Activated CD8-positive, alpha-beta memory T cell treated with anti-CD3 and anti-CD28 coated beads for 24 hours (primary cell): ENCODE results near the gene RPP40.

ENCODE experiments used
- DNase-seq: peaks from one replicate; pipeline ENCODE4 v3.0.0-alpha.2; 2020

Gene RPP40

DNA sequence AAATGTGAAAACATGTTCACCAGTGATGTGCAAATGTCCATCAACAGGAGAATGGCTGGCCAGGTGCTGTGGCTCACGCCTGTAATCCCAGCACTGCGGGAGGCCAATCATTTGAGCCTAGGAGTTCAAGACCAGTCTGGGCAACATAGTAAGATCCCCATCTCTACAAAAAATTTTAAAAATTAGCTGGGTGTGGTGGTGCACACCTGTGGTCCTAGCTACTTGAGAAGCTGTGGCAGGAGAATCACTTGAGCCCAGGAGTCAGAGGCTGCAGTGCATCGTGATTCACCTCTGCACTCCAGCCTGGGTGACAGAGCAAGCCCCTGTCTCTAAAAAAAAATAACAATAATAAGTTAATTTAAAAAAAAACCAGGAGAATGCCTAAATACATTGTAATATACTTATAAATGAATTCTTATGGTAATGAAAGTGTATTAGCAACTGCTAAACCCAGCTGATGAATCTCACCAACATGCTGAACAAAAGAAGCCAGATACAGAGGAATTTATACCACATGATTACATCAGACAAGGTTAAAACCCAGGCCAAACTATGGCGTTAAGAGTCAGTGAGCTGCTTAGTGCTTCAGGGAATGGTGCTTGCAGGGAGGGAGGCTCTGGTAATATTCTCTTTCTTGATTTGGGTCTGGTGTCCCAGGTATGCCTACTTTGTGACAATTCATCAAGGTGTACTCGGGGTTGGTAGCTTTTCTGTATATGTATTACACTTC, 36.4 kb downstream of the RPP40 start:
- DNase-seq, result no peak

- DNase-seq, result peak; percentile 35
These were observed 38.1 kb downstream of the RPP40 start for GRCh38 chr6:4965562-4966389.

DNA sequence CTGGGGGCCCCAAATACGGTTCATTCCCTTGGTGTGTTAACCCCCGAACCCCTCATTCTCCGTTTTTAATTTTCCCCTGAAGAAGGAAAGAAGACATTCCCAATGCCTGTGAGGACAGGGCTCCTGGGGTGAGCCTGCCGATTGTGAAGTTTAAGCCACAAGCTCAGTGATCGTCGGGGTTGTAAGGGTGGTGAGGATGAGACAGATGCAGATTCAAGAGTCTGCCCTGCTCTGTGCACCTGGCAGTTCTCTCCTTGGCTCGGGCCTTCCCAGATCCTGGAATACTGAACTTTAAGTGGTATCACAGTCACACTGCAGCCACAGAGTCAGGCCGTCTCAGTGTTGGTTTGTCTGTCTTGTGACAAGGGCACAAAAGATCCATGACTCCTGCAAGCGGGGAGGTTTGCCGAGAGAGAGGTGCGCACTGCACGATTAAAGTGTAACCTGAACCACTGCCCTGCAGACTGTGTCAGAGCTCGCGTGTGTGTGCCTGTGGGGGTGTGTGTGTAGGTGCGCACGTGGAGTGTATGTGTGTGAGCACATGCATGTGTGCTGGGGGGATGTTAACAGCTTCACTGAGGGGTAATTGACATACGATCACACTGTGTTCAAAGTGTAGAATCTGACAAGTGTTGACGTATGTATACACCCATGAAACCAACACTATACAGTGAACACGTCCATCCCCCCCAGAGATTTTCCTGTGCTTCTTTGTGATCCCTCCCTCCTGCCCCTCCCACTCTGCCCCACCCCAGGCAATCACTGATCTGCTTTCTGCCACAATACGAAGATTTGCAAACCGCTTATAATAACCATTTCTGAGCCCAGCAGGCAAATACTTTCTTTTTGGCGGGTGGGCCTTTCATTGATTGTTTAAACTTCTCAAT, 38.9 kb downstream of the RPP40 start:
- DNase-seq, result peak; percentile 41

- DNase-seq, result no peak
These were observed 40.9 kb downstream of the RPP40 start for GRCh38 chr6:4962905-4963304.

GRCh38 chr6:4961322-4962168, 42.3 kb downstream of the RPP40 start:
- DNase-seq, result peak; percentile 26

GRCh38 chr6:4958624-4959023, 45.2 kb downstream of the RPP40 start:
- DNase-seq, result no peak

DNA sequence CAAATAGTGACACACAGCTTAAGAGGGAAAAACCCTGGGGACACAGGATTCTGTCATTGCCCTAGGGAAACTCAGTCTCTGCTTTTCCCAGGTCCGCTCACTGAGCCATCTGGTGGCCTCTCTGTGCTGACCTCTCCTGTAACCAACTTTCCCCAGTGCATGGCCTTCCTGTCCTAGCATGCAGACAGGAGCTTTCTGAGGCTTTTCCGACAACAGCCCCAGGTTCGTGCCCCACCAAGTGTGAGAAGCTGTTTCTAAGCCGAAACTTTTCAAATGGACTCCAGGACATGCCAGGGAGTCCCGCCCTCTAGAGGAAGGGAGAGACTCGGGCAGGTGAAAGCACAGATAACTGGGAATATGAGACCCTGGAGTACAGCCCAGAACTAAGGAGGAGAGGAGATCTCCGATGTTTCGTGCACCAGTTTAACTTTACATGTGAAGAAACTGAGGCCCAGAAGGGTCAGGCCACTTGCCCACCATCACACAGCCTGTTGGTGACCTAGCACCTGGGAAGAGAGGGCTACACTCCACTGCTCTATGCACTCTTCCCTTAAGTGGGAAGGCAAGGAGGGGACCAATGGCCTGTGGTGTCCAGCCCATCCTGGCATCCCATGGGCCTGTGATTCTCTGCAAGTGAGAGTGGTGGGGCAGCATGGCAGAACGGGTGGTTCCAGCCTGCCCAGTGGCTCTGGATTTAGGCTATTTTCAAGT, 46.2 kb downstream of the RPP40 start:
- peak; percentile 46 for DNase-seq

GRCh38 chr6:4956625-4957024, 47.2 kb downstream of the RPP40 start:
- peak; percentile 15 for DNase-seq

- peak; percentile 33 for DNase-seq
These were observed 50.4 kb downstream of the RPP40 start for GRCh38 chr6:4953440-4953839.

- DNase-seq, result no peak
These were observed 52.9 kb downstream of the RPP40 start for GRCh38 chr6:4950836-4951533.

- no peak for DNase-seq
These were observed 53.8 kb downstream of the RPP40 start for GRCh38 chr6:4950076-4950475.

GRCh38 chr6:4948781-4949450, 54.9 kb downstream of the RPP40 start:
- no peak for DNase-seq

DNA sequence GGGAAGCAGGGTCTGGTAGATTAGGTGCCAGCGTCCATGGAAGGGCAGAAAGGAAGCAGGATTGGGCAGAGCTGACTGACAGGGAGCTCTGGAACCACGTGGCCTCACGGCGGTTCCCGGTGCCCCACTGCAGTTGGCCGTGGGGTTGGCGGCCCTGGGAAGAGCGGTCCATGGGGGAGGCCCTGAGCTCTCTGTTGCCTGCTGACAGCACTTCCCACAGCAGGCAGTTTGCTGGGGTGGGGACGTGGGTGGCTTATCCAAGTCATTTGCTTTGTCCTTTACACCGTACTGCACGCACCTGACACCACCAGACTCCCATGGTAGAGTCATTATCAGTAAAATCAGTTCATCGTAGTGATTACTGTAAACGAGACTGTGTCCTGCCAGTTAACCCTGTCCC, 56.1 kb downstream of the RPP40 start:
- no peak for DNase-seq

DNA sequence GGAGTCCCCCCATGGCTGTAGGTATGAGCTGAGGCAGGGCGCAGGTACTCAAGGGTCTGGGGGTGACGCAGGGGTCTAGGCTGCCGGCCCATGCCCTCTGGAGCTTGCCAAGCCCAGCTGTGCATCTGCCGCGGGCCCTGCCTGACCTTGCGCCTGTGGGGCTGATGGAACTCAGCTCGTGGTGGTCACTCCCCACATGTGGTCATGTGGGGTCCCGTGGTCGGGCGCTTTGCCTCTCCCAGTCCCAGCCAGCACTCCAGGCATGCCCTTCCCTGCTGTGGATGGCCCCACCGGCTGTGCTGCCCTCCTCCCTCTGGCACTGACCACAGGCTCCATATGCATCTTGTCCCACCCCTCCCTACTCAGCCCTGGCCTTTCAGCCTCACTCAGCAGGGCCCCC, 57.3 kb downstream of the RPP40 start:
- DNase-seq, result no peak
